Retinal pigment epithelial cell (primary cell): ENCODE results near the gene OGFR.

Source experiments
- DNase-seq: peaks from one replicate; pipeline ENCODE4 v3.0.0-alpha.2; 2010; ENCODE audit warnings: low read depth
- H3K4me3 ChIP-seq: 2 replicates; pipeline ENCODE4 v1.5.1; 2011; ENCODE audit warnings: mild to moderate bottlenecking, low read length, control low read depth, moderate library complexity
- CTCF ChIP-seq: conservative IDR thresholded peaks from 2 replicates; pipeline ENCODE4 v1.5.1; 2011; ENCODE audit warnings: low read depth, low read length, control low read depth, inconsistent platforms

Gene OGFR

GRCh38 chr20:62777528-62777830 is 27.2 kb upstream of the OGFR start:
- no peak for DNase-seq
- no peak overlapping the region for H3K4me3 ChIP-seq
- no peak for TF ChIP-seq CTCF

- no peak for DNase-seq
- H3K4me3 ChIP-seq = no peak overlapping the region
- TF ChIP-seq CTCF = no peak
Measured at GRCh38 chr20:62778058-62778457, 26.6 kb upstream of the OGFR start.

GRCh38 chr20:62778601-62779416 is 25.8 kb upstream of the OGFR start:
- H3K4me3 ChIP-seq = no peak overlapping the region
- DNase-seq = no peak
- TF ChIP-seq CTCF = no peak

- DNase-seq = no peak
- TF ChIP-seq CTCF = no peak
- no peak overlapping the region for H3K4me3 ChIP-seq
Measured at GRCh38 chr20:62779417-62779685, 25.3 kb upstream of the OGFR start.

- no peak overlapping the region for H3K4me3 ChIP-seq
- DNase-seq = no peak
- no peak for TF ChIP-seq CTCF
Measured at GRCh38 chr20:62780204-62780603, 24.4 kb upstream of the OGFR start.

GRCh38 chr20:62780696-62781095 is 23.9 kb upstream of the OGFR start:
- DNase-seq = no peak
- no peak overlapping the region for H3K4me3 ChIP-seq
- no peak for TF ChIP-seq CTCF

- peak; percentile 43 for TF ChIP-seq CTCF
- no peak overlapping the region for H3K4me3 ChIP-seq
- DNase-seq = no peak
Measured at GRCh38 chr20:62782149-62782892, 22.3 kb upstream of the OGFR start.
